Measurements from ENCODE around the gene SDHB.

The SDHB gene

DNA sequence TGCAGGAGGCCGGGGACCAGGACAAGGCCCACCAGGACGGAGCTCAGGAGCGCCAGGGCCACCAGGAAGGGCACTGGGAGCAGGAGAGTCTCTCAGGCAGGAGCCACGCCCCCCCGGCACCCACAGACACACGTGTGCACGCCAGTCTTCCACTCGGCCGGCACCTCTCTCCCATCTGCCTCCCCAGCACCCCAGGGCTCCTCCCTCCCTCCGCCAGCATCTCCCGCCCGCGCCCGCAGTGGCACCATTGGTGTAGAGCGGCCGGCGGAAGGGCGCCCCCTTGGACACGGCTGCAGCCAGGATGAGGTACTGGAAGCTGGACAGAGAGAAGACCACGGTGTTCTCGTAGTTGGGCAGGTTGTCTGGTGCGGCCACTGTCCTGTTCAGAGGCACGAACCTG is 67.3 kb downstream of the SDHB start:
- peaks cover 12% of the 10 kb centered on the region for H3K36me3 Mint-ChIP-seq (ENCODE audit: low read depth)
- no peak overlapping the region for H3K4me3 Mint-ChIP-seq
- no peaks in the 10 kb centered on the region for H3K9me3 Mint-ChIP-seq
- no peak overlapping the region for H3K27ac Mint-ChIP-seq
- H3K4me1 Mint-ChIP-seq (ENCODE audit: low read depth): no peaks in the 10 kb centered on the region
- peaks cover 7% of the 10 kb centered on the region for H3K27me3 Mint-ChIP-seq (ENCODE audit: low read depth)

DNA sequence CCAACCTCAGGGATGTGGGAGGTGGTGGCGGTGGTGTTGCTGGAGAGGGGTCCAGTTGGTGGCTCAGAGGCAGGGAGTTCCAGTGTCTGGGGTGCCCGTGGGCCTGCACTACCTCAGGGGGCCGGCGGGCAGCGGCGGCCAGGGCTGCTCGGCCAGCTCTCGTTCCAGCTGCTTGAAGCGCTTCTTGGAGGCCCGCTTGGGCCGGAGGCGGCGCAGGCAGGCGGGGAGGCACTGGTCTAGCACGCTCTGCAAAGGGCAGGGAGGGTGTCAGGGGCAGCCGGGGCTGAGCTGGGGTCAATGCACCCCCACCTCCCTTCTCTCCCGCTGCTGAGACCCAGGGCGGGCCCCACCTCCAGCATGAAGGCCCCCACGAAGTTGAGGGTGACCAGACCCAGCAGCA is 67.7 kb downstream of the SDHB start:
- H3K27me3 Mint-ChIP-seq (ENCODE audit: low read depth): peaks cover 12% of the 10 kb centered on the region
- peaks cover 9% of the 10 kb centered on the region for H3K36me3 Mint-ChIP-seq (ENCODE audit: low read depth)
- H3K4me1 Mint-ChIP-seq (ENCODE audit: low read depth): no peaks in the 10 kb centered on the region
- H3K4me3 Mint-ChIP-seq: no peak overlapping the region
- no peaks in the 10 kb centered on the region for H3K9me3 Mint-ChIP-seq
- H3K27ac Mint-ChIP-seq: no peak overlapping the region

DNA sequence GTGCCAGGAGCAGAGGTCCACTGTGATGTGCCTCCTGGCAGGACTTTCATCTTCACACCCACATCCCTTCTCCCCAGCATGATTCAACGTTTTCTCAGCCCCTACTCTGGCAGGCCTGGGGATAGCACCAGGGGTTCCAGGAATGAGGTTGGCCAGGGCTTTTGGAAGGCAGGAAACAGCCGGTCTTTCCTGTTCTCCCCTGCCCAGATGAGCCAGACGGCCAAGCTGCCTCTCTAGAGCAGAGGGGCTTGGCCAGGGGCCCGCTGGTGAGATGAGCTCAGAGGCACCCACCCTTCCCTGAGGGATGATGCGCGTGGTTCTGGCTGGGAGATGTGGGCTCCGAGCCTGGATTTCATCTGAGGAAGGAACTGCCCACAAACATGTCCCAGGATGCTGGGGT is 69.1 kb downstream of the SDHB start:
- H3K4me1 Mint-ChIP-seq (ENCODE audit: low read depth): peaks cover 3% of the 10 kb centered on the region

DNA sequence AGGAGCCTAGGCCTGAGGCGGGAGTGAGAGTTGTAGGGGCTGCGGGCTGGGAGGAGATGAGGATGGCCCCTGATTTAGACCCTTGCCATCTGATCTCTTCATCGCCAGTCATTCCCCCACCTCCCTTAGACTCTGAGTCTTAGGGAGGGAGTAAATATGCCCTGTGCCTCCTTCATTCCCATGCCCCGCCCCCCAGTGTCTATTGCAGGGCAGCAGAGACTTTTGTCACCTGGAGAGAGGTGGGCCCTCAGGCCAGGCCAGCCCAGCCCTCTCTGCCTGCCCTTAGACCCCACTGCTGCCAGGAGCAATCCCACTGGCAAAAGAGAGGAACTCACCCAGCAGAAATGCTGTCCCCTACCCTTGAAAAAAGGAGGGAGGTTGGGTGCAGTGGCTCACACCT is 70.2 kb downstream of the SDHB start:
- no peak overlapping the region for H3K4me3 Mint-ChIP-seq
- H3K4me1 Mint-ChIP-seq (ENCODE audit: low read depth): peaks cover 3% of the 10 kb centered on the region
- H3K36me3 Mint-ChIP-seq (ENCODE audit: low read depth): peaks cover 4% of the 10 kb centered on the region
- no peaks in the 10 kb centered on the region for H3K9me3 Mint-ChIP-seq
- peaks cover 22% of the 10 kb centered on the region for H3K27me3 Mint-ChIP-seq (ENCODE audit: low read depth)
- no peak overlapping the region for H3K27ac Mint-ChIP-seq

More for the DNA sequence above, 69.1 kb downstream of the SDHB start:
- H3K27me3 Mint-ChIP-seq (ENCODE audit: low read depth): peaks cover 22% of the 10 kb centered on the region
- peaks cover 9% of the 10 kb centered on the region for H3K36me3 Mint-ChIP-seq (ENCODE audit: low read depth)
- H3K27ac Mint-ChIP-seq: no peak overlapping the region
- no peaks in the 10 kb centered on the region for H3K9me3 Mint-ChIP-seq
- H3K4me3 Mint-ChIP-seq: no peak overlapping the region

DNA sequence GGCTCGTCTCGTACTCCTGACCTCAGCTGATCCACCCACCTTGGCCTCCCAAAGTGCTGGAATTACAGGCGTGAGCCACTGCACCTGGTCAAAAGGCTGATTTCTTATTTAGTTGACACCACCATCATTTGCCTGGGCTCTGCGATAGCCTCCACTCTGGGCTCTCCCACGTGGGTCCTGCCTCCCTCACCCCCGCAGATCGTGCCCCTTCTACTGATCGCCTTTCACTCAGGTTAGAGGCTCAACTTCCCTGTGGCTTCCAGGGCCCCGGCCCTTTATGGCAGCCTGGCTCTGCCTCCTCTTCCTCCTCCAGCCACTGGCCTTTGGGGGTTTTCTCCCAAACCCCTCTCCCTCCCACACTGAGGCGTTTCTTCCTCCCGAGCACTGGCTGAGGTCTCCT is 70.9 kb downstream of the SDHB start:
- Mint-ChIP-seq H3K9me3 (no peaks in the 10 kb centered on the region), H3K4me1 (ENCODE audit: low read depth) (peaks cover 3% of the 10 kb centered on the region), H3K4me3 (no peak overlapping the region), H3K27me3 (ENCODE audit: low read depth) (peaks cover 22% of the 10 kb centered on the region), H3K27ac (no peak overlapping the region), H3K36me3 (ENCODE audit: low read depth) (peaks cover 4% of the 10 kb centered on the region)

DNA sequence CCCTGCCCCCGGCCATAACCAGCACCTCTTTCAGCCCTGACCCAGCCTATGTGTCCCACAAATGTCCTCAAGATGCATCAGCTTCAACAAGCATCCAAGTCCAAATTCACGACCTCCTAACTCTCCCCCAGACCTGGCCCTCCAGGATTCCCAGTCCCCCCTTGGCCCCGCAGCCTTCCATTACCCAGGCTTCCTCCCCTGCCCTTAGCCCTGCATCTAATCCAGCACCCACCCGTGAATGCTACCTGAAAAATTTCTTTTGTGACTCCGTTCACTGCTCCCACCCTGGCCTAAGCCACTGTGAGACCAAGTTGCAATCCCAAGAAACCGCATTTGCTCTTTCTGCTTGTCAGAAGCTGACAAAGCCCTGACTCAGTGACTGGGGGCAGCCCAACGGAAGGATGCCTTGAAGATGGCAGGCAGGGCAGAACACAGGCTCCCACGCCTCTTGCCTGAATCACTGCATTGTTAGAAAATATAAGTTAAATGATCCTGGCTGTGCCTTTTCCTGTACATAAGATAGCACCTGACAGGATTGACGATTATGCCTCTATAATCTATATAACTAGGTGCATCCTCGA is 72.5 kb downstream of the SDHB start:
- H3K27me3 Mint-ChIP-seq (ENCODE audit: low read depth): peaks cover 22% of the 10 kb centered on the region
- H3K36me3 Mint-ChIP-seq (ENCODE audit: low read depth): peaks cover 4% of the 10 kb centered on the region
- H3K4me1 Mint-ChIP-seq (ENCODE audit: low read depth): peaks cover 3% of the 10 kb centered on the region
- H3K27ac Mint-ChIP-seq: no peak overlapping the region
- no peaks in the 10 kb centered on the region for H3K9me3 Mint-ChIP-seq
- no peak overlapping the region for H3K4me3 Mint-ChIP-seq

DNA sequence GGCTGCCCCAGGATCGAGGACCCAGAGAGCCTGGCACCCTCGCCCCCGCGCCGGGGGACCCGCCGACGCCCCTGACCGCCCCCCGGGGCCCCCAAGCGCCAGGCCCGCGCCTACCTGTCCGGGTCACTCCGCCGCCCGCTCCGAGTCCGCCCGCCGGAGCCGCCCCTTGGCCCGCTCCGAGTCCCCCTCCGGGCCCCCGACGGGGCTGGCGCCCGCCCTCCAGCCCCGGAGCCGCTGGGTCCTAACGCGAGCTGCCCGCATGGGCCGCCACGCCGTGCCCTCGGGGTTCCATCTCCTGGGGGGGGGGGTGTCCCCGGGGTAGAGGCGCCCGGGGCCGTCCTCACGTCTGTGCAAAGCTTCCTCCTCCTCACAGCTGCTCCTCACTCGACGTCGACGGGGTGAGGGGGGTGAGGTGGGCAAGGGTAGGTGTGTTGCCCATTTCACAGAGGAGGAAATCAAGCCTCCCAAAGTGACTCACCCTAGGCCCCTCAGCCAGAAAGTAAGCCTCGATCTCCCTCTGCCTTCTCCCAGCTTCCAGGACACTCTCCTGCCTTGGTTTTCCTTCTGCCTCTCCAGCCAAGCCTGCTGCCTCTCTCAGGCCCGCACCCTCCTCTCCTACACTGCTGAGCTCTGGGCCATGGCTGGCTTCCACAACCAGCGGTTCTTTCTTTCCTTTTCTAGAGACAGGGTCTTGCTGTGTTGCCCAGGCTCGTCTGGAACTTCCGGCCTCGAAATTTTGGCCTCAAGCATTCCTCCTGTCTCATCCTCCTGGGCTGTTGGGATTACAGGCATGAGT is 73.2 kb downstream of the SDHB start, which contains the start of gene MFAP2:
TSS of gene MFAP2 (minus strand) at position 148 of the 796 bp plus-strand sequence. CDS start 2,347 bp downstream, outside the sequence.
- Mint-ChIP-seq H3K4me1 (ENCODE audit: low read depth) (peaks cover 3% of the 10 kb centered on the region), H3K27me3 (ENCODE audit: low read depth) (peaks cover 22% of the 10 kb centered on the region), H3K27ac (no peak within 1 kb of the TSS), H3K36me3 (ENCODE audit: low read depth) (peaks cover under 1% of the 10 kb centered on the region), H3K9me3 (no peaks in the 10 kb centered on the region), H3K4me3 (peak within 1 kb of the TSS; percentile 66)

DNA sequence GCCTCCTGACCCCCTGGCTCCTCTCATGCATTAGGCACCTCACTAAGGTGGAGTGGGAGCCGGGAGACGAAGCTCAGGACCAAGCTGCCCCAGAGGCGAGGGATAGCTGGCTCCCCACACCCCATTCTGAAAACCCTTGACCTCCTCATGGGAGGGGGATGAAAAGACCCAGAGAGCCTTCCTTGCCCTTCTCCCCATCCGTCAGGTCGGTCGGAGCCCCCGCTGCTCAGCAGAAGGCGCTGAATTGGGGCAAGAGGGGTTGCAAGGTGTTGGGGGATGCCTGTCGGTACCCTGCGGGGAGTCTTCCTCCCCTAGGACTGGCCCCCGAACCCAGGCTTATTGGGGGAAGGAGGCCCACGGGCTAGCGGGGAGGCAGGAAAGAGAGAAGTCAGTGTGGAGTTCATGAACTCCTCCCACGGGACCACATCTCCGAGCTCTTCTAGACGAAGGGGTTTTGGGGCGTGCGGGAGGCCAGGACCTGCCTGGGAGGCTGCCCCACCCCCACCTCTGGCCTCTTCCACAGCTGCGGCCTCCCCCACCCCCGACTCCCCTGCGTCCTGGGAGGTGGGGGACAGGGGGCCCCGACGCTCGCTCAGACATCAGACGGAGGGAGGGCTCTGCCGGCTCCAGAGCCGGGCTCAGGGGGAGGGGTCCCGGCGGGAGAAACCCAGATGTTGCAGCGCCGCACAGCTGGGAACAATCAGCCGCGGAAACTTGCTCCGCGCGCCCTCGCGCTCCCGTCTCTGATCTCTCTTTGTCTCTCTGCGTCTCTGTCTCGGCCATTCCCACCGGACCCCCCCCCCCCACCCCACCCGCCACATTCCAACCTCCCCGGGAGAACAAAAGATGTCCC is 74.1 kb downstream of the SDHB start:
- H3K36me3 Mint-ChIP-seq (ENCODE audit: low read depth): no peaks in the 10 kb centered on the region
- H3K9me3 Mint-ChIP-seq: no peaks in the 10 kb centered on the region
- peaks cover 22% of the 10 kb centered on the region for H3K27me3 Mint-ChIP-seq (ENCODE audit: low read depth)
- no peak overlapping the region for H3K27ac Mint-ChIP-seq
- H3K4me1 Mint-ChIP-seq (ENCODE audit: low read depth): peaks cover 3% of the 10 kb centered on the region
- no peak overlapping the region for H3K4me3 Mint-ChIP-seq

DNA sequence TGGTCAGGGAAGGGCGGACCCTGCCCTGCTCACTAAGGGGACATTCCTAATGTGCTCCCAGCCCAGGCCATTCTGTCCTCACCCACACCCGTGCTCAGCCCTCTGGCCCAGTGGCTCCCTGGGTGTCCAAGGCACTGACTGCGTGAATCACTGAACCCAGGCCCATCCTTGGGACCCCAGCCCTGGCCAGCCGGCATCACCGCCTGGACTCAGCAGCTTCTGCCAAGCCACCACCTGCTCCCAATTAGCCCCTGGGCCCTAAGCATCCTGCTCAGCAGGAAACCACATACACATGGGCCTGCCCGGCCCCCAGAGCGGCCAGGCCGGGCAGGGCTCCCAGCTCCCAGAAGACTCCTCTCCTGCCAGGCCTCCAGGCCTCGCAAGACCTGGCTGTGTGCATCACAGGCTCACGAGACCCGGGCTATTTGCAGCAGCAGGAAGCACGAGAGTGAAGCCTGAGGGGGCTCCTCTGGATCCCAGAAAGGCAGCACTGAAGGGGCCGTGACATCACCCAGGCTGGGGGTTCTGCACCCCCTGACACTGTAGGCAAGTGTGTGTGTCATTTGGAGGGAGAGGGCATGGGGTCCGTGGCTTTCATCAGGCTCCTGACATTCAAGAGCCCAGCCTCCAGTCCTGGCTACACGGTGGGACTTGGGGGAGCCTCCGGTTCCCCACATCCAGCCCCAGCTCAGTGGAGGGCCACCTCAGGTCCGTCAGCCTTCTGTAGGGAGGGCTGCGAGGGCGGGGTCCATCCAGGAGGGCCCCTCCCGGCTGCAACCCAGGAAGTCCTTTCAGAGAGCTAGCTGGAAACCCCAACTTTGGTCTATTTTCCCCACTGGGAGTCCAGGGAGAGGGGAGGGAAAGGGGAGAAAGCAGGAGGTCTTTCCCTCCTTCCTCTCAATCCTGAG is 75.0 kb downstream of the SDHB start:
- Mint-ChIP-seq H3K4me3 (no peak overlapping the region), H3K27me3 (ENCODE audit: low read depth) (peaks cover 22% of the 10 kb centered on the region), H3K36me3 (ENCODE audit: low read depth) (no peaks in the 10 kb centered on the region), H3K4me1 (ENCODE audit: low read depth) (peaks cover 3% of the 10 kb centered on the region), H3K27ac (no peak overlapping the region), H3K9me3 (no peaks in the 10 kb centered on the region)

DNA sequence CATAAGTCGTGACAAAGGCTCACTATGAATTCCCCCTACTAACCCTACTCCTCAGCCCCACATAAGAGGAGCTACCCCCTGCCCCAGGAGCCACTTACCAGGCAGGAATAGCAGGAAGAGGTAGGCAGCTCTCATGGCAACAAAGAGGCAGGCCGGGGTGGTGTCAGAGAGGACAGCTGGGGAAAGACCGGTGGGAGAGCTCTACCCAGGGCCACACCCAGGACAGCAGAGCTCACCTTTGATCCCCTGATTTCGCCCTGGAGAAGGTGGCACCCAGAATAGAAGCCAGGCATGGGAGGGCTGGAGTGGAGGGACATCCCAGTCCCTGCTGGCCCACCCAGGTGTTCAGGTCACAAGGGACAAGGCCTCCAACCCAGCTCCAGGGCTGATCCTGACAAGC is 75.7 kb downstream of the SDHB start:
- Mint-ChIP-seq H3K36me3 (ENCODE audit: low read depth) (no peaks in the 10 kb centered on the region), H3K4me3 (no peak overlapping the region), H3K27me3 (ENCODE audit: low read depth) (peaks cover 22% of the 10 kb centered on the region), H3K4me1 (ENCODE audit: low read depth) (peaks cover 3% of the 10 kb centered on the region), H3K9me3 (no peaks in the 10 kb centered on the region), H3K27ac (no peak overlapping the region)

DNA sequence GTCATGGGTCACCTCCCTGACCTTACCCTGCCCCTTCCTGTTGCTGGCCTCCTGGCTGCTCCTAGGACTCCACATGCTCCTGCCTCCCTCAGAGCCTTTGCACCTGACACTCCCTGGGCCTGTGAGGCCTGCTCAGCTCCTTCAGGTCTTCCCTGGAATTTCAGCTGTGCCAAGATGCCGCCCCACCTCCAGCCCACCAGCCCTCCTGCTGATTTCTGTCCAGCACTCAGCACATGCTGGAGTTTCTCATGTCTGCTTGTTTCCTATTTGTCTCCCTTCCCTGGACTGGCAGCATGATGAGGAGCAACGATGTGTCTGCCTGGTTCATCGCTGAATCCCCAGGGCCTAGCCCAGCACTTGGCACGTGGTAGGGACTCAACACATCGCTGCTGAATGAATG is 76.5 kb downstream of the SDHB start:
- no peak overlapping the region for H3K27ac Mint-ChIP-seq
- H3K27me3 Mint-ChIP-seq (ENCODE audit: low read depth): peaks cover 22% of the 10 kb centered on the region
- no peaks in the 10 kb centered on the region for H3K9me3 Mint-ChIP-seq
- H3K36me3 Mint-ChIP-seq (ENCODE audit: low read depth): no peaks in the 10 kb centered on the region
- peaks cover 3% of the 10 kb centered on the region for H3K4me1 Mint-ChIP-seq (ENCODE audit: low read depth)
- H3K4me3 Mint-ChIP-seq: no peak overlapping the region

DNA sequence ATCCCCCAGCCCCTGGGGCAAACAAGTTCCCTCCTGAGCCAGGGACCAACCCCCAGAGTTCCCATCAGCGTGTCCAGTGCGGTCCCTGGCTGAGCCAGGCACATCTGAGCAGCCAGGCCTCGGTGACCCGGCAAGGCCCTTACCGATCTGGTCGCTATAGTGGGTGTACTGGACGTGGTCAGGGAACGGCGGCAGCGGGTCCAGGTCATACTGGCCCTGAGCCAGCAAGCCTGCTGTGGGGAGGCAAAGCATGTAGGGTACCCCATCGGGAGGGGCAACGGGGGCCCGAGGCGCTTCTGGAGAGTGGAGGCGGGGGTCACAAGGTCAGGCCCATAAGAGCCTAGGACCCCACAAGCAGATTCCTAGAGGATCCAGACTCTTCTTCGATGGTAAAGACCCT is 76.9 kb downstream of the SDHB start:
- Mint-ChIP-seq H3K27me3 (ENCODE audit: low read depth) (peaks cover 19% of the 10 kb centered on the region), H3K4me1 (ENCODE audit: low read depth) (peaks cover 3% of the 10 kb centered on the region), H3K4me3 (no peak overlapping the region), H3K27ac (no peak overlapping the region), H3K9me3 (no peaks in the 10 kb centered on the region), H3K36me3 (ENCODE audit: low read depth) (no peaks in the 10 kb centered on the region)

DNA sequence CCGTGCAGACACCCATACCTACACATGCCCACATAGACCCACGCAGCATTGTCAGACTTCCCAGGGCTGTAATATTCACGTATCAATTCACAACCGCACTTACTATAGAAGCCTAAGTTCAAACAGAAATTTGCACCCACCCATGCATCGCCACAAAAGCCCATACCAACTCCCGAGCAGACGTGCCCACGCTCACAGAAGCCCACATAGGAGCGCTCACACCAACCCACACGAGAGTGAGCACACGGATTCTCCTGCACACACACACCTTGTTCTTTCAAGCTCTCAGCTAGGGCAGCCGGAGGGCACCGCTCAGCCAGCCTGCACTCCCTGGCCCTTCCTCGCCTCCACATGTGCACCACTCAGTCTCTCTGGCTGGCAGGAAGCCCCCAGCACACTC is 78.0 kb downstream of the SDHB start:
- Mint-ChIP-seq H3K27me3 (ENCODE audit: low read depth) (peaks cover 8% of the 10 kb centered on the region), H3K4me3 (no peak overlapping the region), H3K4me1 (ENCODE audit: low read depth) (peaks cover 2% of the 10 kb centered on the region), H3K27ac (no peak overlapping the region), H3K36me3 (ENCODE audit: low read depth) (no peaks in the 10 kb centered on the region), H3K9me3 (no peaks in the 10 kb centered on the region)

DNA sequence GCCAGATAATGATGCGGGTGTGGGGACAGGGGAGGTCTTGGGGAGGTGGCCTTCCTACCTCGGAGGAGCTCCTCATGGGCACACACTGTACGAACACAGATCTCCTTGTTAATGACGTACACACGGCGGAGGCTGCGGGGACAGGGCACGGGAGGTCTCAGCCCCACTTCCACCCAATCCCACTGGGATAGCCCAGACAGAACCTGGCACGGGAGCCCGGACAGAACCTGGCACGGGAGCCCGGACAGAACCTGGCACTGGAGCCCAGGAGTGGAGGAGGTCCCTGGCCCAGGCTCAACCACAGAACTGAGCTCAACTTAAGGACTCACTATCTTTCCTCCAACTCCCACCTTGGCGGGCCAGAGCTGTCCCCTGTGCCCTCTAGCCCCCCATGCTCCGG is 78.6 kb downstream of the SDHB start:
- H3K27ac Mint-ChIP-seq: no peak overlapping the region
- no peaks in the 10 kb centered on the region for H3K9me3 Mint-ChIP-seq

More for the DNA sequence above, 78.6 kb downstream of the SDHB start:
- no peaks in the 10 kb centered on the region for H3K36me3 Mint-ChIP-seq (ENCODE audit: low read depth)
- H3K4me1 Mint-ChIP-seq (ENCODE audit: low read depth): no peaks in the 10 kb centered on the region
- peaks cover 4% of the 10 kb centered on the region for H3K27me3 Mint-ChIP-seq (ENCODE audit: low read depth)
- no peak overlapping the region for H3K4me3 Mint-ChIP-seq
